ENCODE data around the gene UBLCP1. TPM values are rescaled to one million over a fixed set of nuclear protein-coding genes. Genes with fewer than 3 reads are reported as not detected.
"Not testable (repeated sequence)": the region's sequence is repeated elsewhere in the genome, so short reads cannot be mapped to it uniquely, and the experiment has no call there.

Gene UBLCP1
- total RNA-seq, 1 donor from 2014 or later: 28.5 TPM

DNA sequence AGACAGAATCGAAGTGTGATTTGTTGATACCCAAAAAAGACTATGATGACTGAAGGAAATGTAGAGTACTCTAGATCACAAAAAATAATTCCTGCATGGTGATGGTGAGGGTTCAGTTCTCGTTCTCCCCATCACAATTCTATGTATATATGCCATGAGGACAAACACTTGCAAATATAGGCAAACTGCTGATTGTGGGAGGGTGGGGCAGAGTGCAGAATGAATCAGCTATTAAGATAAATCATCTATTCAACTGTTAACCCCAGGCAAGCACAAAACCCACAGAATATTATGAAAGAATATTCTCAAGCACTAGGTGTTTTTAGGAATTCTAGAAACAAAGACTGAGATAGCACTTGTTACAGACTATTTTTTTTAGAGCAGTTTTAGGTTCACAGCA is 13.9 kb upstream of the UBLCP1 start:
- DNase-seq (ENCODE audit: extremely low read depth, low read depth, low spot score): no peak

DNA sequence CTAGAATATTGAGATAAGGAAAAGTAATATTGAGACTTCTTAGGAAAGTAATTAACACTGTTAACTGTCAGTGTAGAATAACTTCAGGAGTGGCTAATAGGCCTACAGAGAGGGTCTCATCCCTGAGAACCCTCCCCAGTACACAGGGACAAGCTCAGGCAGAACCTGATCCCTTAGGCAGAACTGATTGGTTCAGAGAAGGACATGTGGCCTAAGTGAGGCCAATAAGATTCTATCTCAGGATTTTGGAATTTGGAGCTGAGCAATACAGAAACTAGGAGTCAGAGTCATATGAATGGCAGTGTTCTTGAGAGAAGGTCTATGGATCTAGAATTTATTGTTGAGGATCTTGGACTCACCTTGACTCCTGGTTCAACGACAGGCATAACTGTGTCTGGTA is 10.9 kb upstream of the UBLCP1 start:
- DNase-seq (ENCODE audit: extremely low read depth, low read depth, low spot score): no peak

- DNase-seq (ENCODE audit: extremely low read depth, low read depth, low spot score): no peak
Observed at GRCh38 chr5:159257007-159257406, 6.1 kb upstream of the UBLCP1 start.

DNA sequence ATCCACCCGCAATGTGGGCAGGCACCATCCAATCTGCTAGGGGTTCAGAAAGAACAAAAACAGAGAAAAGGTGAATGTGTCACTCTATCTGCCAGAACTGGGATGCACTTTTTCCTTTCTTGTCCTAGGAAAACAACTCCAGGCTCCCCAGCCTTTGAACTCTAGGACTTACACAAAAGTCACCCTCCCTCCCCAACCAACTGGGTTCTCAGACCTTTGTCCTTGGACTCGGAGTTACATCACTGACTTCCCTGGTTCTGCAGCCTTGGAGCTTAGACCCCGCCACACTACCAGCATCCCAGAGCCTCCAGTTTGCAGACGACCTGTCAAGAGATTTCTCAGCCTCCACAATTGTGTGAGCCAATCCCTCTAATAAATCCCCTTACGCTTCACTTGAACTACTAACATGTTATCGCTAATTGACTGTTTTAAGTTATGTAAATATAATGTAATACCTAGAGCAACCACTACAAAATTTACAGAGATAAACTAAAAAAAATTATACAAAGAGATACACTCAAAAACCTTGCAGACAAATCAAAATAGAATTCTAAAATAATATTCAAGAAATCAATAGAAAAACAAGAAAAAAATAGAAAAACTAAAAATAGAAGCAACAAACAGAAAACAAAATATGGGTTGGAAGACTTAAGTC is 5.3 kb upstream of the UBLCP1 start:
- DNase-seq (ENCODE audit: extremely low read depth, low read depth, low spot score): no peak

GRCh38 chr5:159258361-159258760 is 4.7 kb upstream of the UBLCP1 start:
- DNase-seq (ENCODE audit: extremely low read depth, low read depth, low spot score): no peak

DNA sequence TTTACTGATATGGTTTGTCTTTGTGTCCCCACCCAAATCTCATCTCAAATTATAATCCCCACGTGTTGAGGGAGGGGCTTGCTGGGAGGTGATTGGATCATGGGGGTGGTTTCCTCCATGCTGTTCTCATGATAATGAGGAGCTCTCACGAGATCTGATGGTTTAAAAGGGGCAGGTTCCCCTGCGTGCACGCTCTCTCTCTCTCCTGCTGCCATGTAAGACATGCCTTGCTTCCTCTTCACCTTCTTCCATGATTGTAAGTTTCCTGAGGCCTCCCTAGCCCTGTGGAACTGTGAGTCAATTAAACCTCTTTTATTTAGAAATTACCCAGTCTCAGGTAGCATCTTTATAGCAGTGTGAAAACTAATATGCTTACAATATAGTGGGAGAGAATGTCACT is 2.9 kb upstream of the UBLCP1 start:
- DNase-seq (ENCODE audit: extremely low read depth, low read depth, low spot score): not testable (repeated sequence)

DNA sequence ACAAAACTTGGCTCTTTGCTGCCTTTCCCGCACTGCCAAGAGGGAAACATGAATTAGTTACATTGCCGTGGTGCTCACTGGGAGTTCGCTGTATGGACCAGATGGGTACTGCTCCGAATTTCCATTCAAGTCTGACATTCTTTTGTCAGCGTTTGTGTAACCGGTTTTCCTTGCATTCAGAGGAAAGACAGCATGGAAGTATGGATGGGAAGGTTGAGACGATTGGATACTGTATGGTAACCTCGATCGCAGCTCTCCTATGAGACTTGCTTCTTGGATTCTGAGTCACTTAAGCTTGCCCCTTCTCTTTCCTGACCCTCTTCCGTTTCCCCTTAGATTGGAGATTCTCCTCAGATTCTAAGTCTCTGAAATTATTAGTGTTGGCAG is 625 bp upstream of the UBLCP1 start:
- DNase-seq (ENCODE audit: extremely low read depth, low read depth, low spot score): no peak

DNA sequence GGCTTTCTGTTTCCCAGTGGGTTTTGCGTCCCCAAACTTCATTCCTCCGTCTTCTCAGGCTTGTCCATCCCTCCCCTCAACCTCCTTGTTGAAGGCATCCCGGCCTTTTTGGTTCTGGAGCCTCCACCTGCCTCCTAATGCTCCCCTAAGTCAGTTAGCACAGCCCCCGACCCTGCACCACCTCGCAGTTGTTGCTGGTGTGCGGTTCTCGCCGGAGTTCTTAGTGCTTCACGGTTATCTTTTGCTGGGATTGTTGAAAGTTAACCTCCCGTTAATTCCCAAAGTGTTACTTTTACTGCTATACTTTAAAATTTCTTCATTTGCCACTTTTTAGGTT is 447 bp downstream of the UBLCP1 start:
- DNase-seq (ENCODE audit: extremely low read depth, low read depth, low spot score): no peak

DNA sequence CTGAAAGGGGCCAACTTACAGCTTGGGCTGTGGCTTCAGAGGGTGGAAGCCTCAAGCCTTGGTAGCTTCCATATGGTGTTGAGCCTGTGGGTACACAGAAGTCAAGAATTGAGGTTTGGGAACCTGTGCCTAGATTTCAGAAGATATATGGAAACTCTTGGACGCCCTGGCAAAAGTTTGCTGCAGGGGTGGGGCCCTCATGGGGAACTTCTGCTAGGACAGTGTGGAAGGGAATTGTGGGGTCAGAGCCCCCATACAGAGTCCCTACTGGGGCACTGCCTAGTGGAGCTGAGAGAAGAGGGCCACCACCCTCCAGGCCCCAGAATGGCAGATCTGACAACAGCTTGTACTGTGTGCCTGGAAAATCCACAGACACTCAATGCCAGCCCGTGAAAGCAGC is 3.7 kb downstream of the UBLCP1 start:
- not testable (repeated sequence) for DNase-seq (ENCODE audit: extremely low read depth, low read depth, low spot score)

DNA sequence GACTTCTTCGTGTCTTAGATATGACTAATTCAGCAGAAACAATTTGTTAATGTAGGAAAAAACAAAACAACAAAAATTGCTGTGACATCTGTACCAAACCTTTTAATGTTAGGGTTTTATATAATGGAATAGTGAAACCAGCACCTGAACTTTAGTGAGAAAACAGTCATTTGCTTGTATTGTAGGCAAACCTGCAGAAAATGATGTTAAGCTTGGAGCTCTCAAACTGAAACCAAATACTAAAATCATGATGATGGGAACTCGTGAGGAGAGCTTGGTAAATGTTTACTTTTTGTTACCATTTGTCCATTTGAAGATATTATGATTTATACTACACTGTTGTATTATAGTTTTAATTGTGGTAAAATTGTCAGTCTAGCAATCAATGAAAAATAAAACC is 6.6 kb downstream of the UBLCP1 start:
- DNase-seq (ENCODE audit: extremely low read depth, low read depth, low spot score): no peak

DNA sequence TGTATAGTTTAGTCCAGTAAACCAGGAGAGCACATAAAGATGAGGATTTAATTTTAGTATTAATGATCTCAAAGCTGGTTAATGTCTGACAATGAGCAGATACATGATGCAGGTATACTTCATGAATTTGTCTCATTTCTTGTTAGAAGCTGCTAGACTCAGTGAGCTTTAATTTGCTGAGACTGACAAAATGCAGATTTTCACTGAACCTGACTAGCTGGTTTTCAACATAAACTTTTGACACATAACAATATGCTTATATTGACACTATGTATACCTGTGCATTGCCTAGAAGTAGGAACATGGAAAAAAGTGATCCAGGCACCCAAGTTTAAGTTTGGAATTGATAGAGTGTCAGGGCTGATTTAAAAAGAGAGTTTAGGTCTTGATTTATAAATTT is 10.8 kb downstream of the UBLCP1 start:
- no peak for DNase-seq (ENCODE audit: extremely low read depth, low read depth, low spot score)

GRCh38 chr5:159274676-159275075 is 11.6 kb downstream of the UBLCP1 start:
- no peak for DNase-seq (ENCODE audit: extremely low read depth, low read depth, low spot score)

- DNase-seq (ENCODE audit: extremely low read depth, low read depth, low spot score): peak; percentile 16
Observed at GRCh38 chr5:159286420-159287035, 23.4 kb downstream of the UBLCP1 start.

DNA sequence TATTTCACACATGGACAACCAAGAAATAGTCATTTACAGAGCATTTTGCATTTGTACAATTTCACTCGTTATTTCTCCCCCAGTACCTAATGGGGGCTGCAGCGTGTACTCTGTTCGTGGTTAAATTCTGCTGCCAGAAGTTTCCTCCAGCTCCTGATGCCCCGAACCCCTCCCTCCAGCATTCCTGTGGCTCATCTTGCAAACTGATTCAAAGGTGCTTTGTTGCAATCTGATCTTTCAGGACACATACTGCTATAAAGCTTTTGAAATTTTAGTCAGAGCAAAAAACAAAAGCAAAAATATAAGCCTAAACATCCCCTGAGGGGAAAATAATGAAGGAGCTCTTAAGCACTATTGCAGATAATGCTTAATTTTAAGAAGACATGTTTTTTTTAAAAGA is 27.7 kb downstream of the UBLCP1 start:
- DNase-seq (ENCODE audit: extremely low read depth, low read depth, low spot score): no peak

GRCh38 chr5:159294921-159295320 is 31.8 kb downstream of the UBLCP1 start:
- DNase-seq (ENCODE audit: extremely low read depth, low read depth, low spot score): no peak

GRCh38 chr5:159297300-159297699 is 34.2 kb downstream of the UBLCP1 start:
- not testable (repeated sequence) for DNase-seq (ENCODE audit: extremely low read depth, low read depth, low spot score)

DNA sequence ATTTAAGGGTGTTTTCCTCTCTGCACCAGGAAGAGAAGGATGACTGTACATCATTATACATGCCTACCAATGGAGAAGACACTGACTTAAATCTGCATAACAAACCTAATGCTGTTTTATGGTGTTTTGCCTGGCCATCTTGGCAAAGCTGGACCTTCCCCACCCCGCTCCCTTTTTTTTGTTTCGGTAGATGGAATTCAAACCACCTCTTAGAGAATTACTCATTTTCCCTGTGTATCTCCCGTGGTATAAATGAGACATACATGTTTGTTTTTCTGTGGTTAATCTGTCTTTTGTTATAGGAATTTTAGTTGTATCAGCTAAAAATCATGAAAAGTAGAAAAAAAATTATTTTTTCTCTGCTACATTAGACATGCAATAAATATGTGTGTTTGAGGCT is 38.4 kb downstream of the UBLCP1 start:
- DNase-seq (ENCODE audit: extremely low read depth, low read depth, low spot score): no peak

- not testable (repeated sequence) for DNase-seq (ENCODE audit: extremely low read depth, low read depth, low spot score)
Observed at GRCh38 chr5:159301929-159302860, 39.1 kb downstream of the UBLCP1 start.

DNA sequence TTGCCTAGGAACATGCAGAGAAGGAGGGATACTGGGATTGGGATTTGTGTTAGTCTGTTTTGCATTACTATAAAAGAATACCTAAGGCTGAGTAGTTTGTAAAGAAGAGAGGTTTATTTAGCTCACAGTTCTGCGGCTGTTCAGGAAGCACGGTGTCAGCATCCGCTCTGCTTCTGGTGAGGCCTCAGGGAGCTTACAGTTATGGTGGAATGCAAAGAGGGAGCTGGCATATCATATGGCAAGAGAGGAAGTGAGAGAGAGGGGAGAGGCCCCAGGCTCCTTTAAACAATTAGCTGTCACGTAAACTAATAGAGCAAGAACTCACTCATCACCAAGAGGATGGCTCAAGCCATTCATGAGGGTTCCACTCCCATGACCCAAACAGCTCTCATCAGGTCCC is 40.2 kb downstream of the UBLCP1 start:
- DNase-seq (ENCODE audit: extremely low read depth, low read depth, low spot score): no peak

- no peak for DNase-seq (ENCODE audit: extremely low read depth, low read depth, low spot score)
Observed at GRCh38 chr5:159304961-159305595, 42.0 kb downstream of the UBLCP1 start.

DNA sequence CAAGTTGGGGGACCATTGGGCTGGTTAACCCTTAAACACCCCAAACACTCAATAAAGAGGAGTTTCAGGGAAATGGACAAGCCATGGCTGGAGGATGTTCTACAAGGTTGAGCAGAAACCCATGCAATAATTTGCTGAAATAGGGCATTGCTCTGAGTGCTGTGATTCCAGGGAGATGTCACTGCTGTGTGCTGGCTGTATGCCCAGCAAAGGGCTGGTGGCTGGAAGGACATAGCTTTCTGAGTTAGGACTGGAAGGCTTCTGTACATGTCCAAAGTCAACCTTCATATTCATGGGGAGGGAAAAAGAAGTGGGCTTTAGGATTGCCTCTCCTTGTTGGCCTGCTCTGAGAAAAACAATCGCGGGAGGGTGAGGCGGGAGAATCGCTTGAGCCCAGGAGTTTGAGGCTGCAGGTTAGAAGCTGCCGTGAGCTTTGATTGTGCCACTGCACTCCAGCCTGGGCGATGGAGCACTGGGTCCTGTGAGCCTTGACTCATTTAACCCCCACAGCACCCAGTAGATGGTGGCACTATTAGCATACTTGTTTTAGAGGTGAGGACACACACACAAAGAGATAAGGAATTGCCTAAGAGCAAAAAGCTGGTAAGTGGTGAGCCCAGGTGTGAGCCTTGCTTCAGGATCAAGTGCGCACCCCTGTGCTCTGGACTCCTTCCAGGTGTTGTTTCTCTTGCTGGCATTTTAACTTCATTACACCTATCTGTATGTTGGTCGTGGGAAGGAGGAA is 46.8 kb downstream of the UBLCP1 start:
- DNase-seq (ENCODE audit: extremely low read depth, low read depth, low spot score): no peak

Data from glomerular endothelial cell (primary cell).